HEK293 (cell line): ENCODE measurements around the gene CBX1.

Experiments used
- GLI4 ChIP-seq: fragments of 450-650 bp; formaldehyde crosslinking; IDR thresholded peaks from 2 replicates; pipeline ENCODE4 v1.5.1; 2016; ENCODE audit warnings: missing biosample characterization, missing genetic modification characterization
- HOXC10 ChIP-seq: sonication (generic); formaldehyde crosslinking; IDR thresholded peaks from 2 replicates; pipeline ENCODE4 v1.8.1; 2023; ENCODE audit warnings: mild to moderate bottlenecking, missing genetic modification reagents
- PRDM1 ChIP-seq: fragments of 450-650 bp; formaldehyde crosslinking; IDR thresholded peaks from 2 replicates; pipeline ENCODE4; 2016; ENCODE audit warnings: missing biosample characterization, missing genetic modification characterization
- SCRT1 ChIP-seq: fragments of 450-650 bp; formaldehyde crosslinking; IDR thresholded peaks from 2 replicates; pipeline ENCODE4 v1.5.1; 2016; ENCODE audit warnings: missing biosample characterization, missing genetic modification characterization, borderline replicate concordance
- SCRT2 ChIP-seq: fragments of 450-650 bp; formaldehyde crosslinking; IDR thresholded peaks from 2 replicates; pipeline ENCODE4 v1.5.1; 2016; ENCODE audit warnings: missing biosample characterization, missing genetic modification characterization
- SETDB1 ChIP-seq: IDR thresholded peaks from one replicate; pipeline ENCODE4 v1.6.1; 2017; ENCODE audit warnings: mild to moderate bottlenecking, low read length, moderate library complexity, mixed read lengths; ENCODE audit not compliant: insufficient read length
- ZNF138 ChIP-seq: fragments of 450-650 bp; formaldehyde crosslinking; IDR thresholded peaks from 2 replicates; pipeline ENCODE4 v1.5.1; 2016; ENCODE audit warnings: missing biosample characterization, missing genetic modification characterization, borderline replicate concordance
- ZNF211 ChIP-seq: fragments of 450-650 bp; formaldehyde crosslinking; IDR thresholded peaks from 2 replicates; pipeline ENCODE4 v1.5.1; 2016; ENCODE audit warnings: low read depth, missing biosample characterization, missing genetic modification characterization
- ZNF311 ChIP-seq: fragments of 450-650 bp; formaldehyde crosslinking; IDR thresholded peaks from 2 replicates; pipeline ENCODE4 v1.5.1; 2017; ENCODE audit warnings: missing biosample characterization, missing genetic modification characterization, borderline replicate concordance
- ZNF341 ChIP-seq: fragments of 450-650 bp; formaldehyde crosslinking; IDR thresholded peaks from 2 replicates; pipeline ENCODE4; 2016; ENCODE audit warnings: low read depth, missing biosample characterization, missing genetic modification characterization
- ZNF366 ChIP-seq: fragments of 450-650 bp; formaldehyde crosslinking; conservative IDR thresholded peaks from 2 replicates; pipeline ENCODE4 v1.5.1; 2016; ENCODE audit warnings: missing biosample characterization, missing genetic modification characterization
- ZNF37A ChIP-seq: fragments of 450-650 bp; IDR thresholded peaks from 2 replicates; pipeline ENCODE4 v1.5.1; 2018; ENCODE audit warnings: missing biosample characterization, missing genetic modification characterization
- ZNF391 ChIP-seq: fragments of 450-650 bp; formaldehyde crosslinking; IDR thresholded peaks from 2 replicates; pipeline ENCODE4 v1.5.1; 2016; ENCODE audit warnings: low read depth, missing biosample characterization, missing genetic modification characterization, borderline replicate concordance
- ZNF404 ChIP-seq: fragments of 450-650 bp; formaldehyde crosslinking; IDR thresholded peaks from 2 replicates; pipeline ENCODE4 v1.5.1; 2017; ENCODE audit warnings: missing biosample characterization, missing genetic modification characterization
- ZNF560 ChIP-seq: fragments of 450-650 bp; formaldehyde crosslinking; IDR thresholded peaks from 2 replicates; pipeline ENCODE4 v1.5.1; 2017; ENCODE audit warnings: missing biosample characterization, missing genetic modification characterization, borderline replicate concordance
- ZNF596 ChIP-seq: fragments of 450-650 bp; IDR thresholded peaks from 2 replicates; pipeline ENCODE4 v1.5.0; 2018; ENCODE audit warnings: missing biosample characterization, mild to moderate bottlenecking, missing genetic modification characterization, moderate library complexity
- ZNF624 ChIP-seq: fragments of 450-650 bp; formaldehyde crosslinking; IDR thresholded peaks from 2 replicates; pipeline ENCODE4 v1.5.1; 2017; ENCODE audit warnings: missing biosample characterization, missing genetic modification characterization
- ZNF791 ChIP-seq: fragments of 450-650 bp; formaldehyde crosslinking; IDR thresholded peaks from 2 replicates; pipeline ENCODE4 v1.5.1; 2016; ENCODE audit warnings: missing biosample characterization, missing genetic modification characterization
- TF ChIP-seq, protein P1 (sequence below): IDR thresholded peaks from 2 replicates; pipeline ENCODE4 v1.6.1; 2011; ENCODE audit warnings: mild to moderate bottlenecking, low read depth, low read length, borderline replicate concordance
- TF ChIP-seq, protein P2 (sequence below): fragments of 450-650 bp; formaldehyde crosslinking; IDR thresholded peaks from 2 replicates; pipeline ENCODE4 v1.5.1; 2016; ENCODE audit warnings: missing biosample characterization, missing genetic modification characterization, borderline replicate concordance
- TF ChIP-seq, protein P3 (sequence below): fragments of 450-650 bp; formaldehyde crosslinking; IDR thresholded peaks from 2 replicates; pipeline ENCODE4 v1.5.1; 2017; ENCODE audit warnings: missing biosample characterization, missing genetic modification characterization
- TF ChIP-seq, protein P4 (sequence below): fragments of 450-650 bp; formaldehyde crosslinking; IDR thresholded peaks from 2 replicates; pipeline ENCODE4 v1.5.1; 2016; ENCODE audit warnings: missing biosample characterization, missing genetic modification characterization
- TF ChIP-seq, protein P5 (sequence below): fragments of 450-650 bp; formaldehyde crosslinking; IDR thresholded peaks from 2 replicates; pipeline ENCODE4; 2016; ENCODE audit warnings: missing biosample characterization, missing genetic modification characterization
- TF ChIP-seq, protein P6 (sequence below): fragments of 450-650 bp; formaldehyde crosslinking; IDR thresholded peaks from 2 replicates; pipeline ENCODE4 v1.5.1; 2016; ENCODE audit warnings: missing biosample characterization, missing genetic modification characterization
- TF ChIP-seq, protein P7 (sequence below): fragments of 450-650 bp; formaldehyde crosslinking; IDR thresholded peaks from 2 replicates; pipeline ENCODE4 v1.5.1; 2016; ENCODE audit warnings: missing biosample characterization, missing genetic modification characterization
- TF ChIP-seq, protein P8 (sequence below): fragments of 450-650 bp; formaldehyde crosslinking; IDR thresholded peaks from 2 replicates; pipeline ENCODE4 v1.5.1; 2016; ENCODE audit warnings: missing biosample characterization, missing genetic modification characterization

The CBX1 gene

DNA sequence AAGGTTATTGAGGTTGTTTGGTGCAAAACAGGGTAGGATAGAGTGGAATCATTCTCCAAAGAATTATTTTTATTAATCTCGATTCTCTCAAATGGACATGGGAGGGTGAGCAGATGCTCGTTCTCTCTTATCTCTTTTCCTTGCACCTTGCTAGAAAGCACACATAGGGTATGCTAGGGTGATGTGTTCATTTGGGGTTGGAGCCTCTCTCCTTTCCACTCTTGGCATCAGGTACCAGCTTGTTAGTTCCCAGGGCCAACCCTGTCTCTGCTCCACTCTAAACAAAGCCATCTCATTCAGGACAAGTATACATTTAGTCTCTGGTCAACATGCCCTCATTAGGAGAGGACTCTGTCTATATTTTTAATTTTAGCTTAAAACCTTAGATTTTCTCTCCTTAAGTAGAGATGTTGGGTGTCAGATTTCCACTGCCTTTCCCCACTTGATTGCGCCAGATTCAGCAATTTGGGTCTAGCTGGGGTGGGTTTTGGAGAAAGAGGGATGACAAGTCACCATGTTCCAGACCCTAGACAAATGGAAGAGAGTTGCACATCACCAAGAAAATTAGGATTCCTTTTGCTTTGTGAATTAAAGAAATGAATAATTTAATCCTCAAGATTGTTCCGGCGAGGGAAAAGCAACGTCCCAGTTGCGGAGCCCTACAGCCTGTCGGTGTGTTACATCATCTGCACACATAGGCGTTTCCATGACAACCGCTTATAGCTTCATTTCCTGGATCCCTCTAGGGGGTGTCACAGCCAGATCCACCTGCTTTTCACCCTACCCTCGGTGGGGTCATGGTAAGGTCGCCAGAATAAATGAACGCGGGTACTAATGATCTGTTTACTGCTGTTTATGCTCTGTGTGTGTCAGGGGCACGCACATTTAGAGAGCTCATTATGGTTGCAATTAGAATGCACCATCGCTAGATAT is 47.8 kb upstream of the CBX1 start (continued):
- TF ChIP-seq, protein P1, sequence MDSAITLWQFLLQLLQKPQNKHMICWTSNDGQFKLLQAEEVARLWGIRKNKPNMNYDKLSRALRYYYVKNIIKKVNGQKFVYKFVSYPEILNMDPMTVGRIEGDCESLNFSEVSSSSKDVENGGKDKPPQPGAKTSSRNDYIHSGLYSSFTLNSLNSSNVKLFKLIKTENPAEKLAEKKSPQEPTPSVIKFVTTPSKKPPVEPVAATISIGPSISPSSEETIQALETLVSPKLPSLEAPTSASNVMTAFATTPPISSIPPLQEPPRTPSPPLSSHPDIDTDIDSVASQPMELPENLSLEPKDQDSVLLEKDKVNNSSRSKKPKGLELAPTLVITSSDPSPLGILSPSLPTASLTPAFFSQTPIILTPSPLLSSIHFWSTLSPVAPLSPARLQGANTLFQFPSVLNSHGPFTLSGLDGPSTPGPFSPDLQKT: no peak
- TF ChIP-seq, protein P2, sequence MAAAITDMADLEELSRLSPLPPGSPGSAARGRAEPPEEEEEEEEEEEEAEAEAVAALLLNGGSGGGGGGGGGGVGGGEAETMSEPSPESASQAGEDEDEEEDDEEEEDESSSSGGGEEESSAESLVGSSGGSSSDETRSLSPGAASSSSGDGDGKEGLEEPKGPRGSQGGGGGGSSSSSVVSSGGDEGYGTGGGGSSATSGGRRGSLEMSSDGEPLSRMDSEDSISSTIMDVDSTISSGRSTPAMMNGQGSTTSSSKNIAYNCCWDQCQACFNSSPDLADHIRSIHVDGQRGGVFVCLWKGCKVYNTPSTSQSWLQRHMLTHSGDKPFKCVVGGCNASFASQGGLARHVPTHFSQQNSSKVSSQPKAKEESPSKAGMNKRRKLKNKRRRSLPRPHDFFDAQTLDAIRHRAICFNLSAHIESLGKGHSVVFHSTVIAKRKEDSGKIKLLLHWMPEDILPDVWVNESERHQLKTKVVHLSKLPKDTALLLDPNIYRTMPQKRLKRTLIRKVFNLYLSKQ: no peak
- TF ChIP-seq SETDB1: no peak
- TF ChIP-seq ZNF404 (tag by site-specific recombination): no peak
- TF ChIP-seq, protein P3, sequence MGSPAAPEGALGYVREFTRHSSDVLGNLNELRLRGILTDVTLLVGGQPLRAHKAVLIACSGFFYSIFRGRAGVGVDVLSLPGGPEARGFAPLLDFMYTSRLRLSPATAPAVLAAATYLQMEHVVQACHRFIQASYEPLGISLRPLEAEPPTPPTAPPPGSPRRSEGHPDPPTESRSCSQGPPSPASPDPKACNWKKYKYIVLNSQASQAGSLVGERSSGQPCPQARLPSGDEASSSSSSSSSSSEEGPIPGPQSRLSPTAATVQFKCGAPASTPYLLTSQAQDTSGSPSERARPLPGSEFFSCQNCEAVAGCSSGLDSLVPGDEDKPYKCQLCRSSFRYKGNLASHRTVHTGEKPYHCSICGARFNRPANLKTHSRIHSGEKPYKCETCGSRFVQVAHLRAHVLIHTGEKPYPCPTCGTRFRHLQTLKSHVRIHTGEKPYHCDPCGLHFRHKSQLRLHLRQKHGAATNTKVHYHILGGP: no peak
- TF ChIP-seq, protein P4, sequence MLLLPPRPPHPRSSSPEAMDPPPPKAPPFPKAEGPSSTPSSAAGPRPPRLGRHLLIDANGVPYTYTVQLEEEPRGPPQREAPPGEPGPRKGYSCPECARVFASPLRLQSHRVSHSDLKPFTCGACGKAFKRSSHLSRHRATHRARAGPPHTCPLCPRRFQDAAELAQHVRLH (tag by site-specific recombination): 0 out of 2 replicates have a peak, but pooled peaks have one; percentile 57
- no peak for TF ChIP-seq SCRT2 (tag by site-specific recombination)
- no peak for TF ChIP-seq ZNF391
- no peak for TF ChIP-seq PRDM1 (tag by site-specific recombination)
- no peak for TF ChIP-seq ZNF791
- TF ChIP-seq, protein P5, sequence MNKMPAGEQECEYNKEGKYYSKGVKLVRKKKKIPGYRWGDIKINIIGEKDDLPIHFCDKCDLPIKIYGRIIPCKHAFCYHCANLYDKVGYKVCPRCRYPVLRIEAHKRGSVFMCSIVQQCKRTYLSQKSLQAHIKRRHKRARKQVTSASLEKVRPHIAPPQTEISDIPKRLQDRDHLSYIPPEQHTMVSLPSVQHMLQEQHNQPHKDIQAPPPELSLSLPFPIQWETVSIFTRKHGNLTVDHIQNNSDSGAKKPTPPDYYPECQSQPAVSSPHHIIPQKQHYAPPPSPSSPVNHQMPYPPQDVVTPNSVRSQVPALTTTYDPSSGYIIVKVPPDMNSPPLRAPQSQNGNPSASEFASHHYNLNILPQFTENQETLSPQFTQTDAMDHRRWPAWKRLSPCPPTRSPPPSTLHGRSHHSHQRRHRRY (tag by site-specific recombination): no peak
- TF ChIP-seq, protein P6, sequence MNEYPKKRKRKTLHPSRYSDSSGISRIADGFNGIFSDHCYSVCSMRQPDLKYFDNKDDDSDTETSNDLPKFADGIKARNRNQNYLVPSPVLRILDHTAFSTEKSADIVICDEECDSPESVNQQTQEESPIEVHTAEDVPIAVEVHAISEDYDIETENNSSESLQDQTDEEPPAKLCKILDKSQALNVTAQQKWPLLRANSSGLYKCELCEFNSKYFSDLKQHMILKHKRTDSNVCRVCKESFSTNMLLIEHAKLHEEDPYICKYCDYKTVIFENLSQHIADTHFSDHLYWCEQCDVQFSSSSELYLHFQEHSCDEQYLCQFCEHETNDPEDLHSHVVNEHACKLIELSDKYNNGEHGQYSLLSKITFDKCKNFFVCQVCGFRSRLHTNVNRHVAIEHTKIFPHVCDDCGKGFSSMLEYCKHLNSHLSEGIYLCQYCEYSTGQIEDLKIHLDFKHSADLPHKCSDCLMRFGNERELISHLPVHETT (tag by site-specific recombination): no peak
- TF ChIP-seq ZNF37A: no peak
- TF ChIP-seq ZNF560 (tag by site-specific recombination): no peak
- TF ChIP-seq SCRT1 (tag by site-specific recombination): no peak
- TF ChIP-seq ZNF624 (tag by site-specific recombination): no peak
- TF ChIP-seq, protein P7, sequence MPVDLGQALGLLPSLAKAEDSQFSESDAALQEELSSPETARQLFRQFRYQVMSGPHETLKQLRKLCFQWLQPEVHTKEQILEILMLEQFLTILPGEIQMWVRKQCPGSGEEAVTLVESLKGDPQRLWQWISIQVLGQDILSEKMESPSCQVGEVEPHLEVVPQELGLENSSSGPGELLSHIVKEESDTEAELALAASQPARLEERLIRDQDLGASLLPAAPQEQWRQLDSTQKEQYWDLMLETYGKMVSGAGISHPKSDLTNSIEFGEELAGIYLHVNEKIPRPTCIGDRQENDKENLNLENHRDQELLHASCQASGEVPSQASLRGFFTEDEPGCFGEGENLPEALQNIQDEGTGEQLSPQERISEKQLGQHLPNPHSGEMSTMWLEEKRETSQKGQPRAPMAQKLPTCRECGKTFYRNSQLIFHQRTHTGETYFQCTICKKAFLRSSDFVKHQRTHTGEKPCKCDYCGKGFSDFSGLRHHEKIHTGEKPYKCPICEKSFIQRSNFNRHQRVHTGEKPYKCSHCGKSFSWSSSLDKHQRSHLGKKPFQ (tag by site-specific recombination): no peak
- TF ChIP-seq ZNF138 (tag by site-specific recombination): no peak
- TF ChIP-seq ZNF341: no peak; the same call in 1 of the 2 replicates
- TF ChIP-seq, protein P8, sequence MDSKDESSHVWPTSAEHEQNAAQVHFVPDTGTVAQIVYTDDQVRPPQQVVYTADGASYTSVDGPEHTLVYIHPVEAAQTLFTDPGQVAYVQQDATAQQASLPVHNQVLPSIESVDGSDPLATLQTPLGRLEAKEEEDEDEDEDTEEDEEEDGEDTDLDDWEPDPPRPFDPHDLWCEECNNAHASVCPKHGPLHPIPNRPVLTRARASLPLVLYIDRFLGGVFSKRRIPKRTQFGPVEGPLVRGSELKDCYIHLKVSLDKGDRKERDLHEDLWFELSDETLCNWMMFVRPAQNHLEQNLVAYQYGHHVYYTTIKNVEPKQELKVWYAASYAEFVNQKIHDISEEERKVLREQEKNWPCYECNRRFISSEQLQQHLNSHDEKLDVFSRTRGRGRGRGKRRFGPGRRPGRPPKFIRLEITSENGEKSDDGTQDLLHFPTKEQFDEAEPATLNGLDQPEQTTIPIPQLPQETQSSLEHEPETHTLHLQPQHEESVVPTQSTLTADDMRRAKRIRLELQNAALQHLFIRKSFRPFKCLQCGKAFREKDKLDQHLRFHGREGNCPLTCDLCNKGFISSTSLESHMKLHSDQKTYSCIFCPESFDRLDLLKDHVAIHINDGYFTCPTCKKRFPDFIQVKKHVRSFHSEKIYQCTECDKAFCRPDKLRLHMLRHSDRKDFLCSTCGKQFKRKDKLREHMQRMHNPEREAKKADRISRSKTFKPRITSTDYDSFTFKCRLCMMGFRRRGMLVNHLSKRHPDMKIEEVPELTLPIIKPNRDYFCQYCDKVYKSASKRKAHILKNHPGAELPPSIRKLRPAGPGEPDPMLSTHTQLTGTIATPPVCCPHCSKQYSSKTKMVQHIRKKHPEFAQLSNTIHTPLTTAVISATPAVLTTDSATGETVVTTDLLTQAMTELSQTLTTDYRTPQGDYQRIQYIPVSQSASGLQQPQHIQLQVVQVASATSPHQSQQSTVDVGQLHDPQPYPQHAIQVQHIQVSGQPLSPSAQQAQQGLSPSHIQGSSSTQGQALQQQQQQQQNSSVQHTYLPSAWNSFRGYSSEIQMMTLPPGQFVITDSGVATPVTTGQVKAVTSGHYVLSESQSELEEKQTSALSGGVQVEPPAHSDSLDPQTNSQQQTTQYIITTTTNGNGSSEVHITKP (tag by site-specific recombination): peak; percentile 90
- no peak for TF ChIP-seq ZNF211
- peak; percentile 46; the same call in 1 of the 2 replicates for TF ChIP-seq ZNF366
- no peak for TF ChIP-seq GLI4
- TF ChIP-seq HOXC10 (CRISPR knock-in tag): no peak
- TF ChIP-seq ZNF596: no peak
- TF ChIP-seq ZNF311 (tag by site-specific recombination): no peak
